ENCODE measurements around the gene MYOM1.

- no peak for TF ChIP-seq SP1 (IDR thresholded peaks at IDR 0.05)
- TF ChIP-seq FOXA1 (IDR thresholded peaks at IDR 0.05): no peak
- TF ChIP-seq LEF1 (IDR thresholded peaks at IDR 0.05; ENCODE audit: borderline replicate concordance): no peak
- TF ChIP-seq L3MBTL2 (conservative IDR thresholded peaks at IDR 0.05): no peak
- no peak for TF ChIP-seq FOXM1 (IDR thresholded peaks at IDR 0.05; ENCODE audit: borderline replicate concordance)
- TF ChIP-seq ELF4 (IDR thresholded peaks at IDR 0.05): no peak
- TF ChIP-seq FOXK2 (IDR thresholded peaks at IDR 0.05): no peak
Observed at GRCh38 chr18:3140986-3141639, 78.7 kb downstream of the MYOM1 start.
